K562 (cell line): ENCODE measurements around the gene RYR1. TPM values are rescaled to one million over a fixed set of nuclear protein-coding genes. Genes with fewer than 3 reads are reported as not detected.
A peak's percentile ranks its signal among the peaks of the same experiment; 100 is the strongest.

ENCODE experiments used
- ATAC-seq: fragments of 200-7000 bp; cut with Tn5 transposase; 3 replicates; pipeline ENCODE4 v1.9.1; 2020; ENCODE audit warnings: moderate library complexity
- BruUV-seq: library from RNA; stranded (reverse); fragments of 400-500 nt; replicated peaks from 2 replicates; lab custom pipeline; 2021; lab: Mats Ljungman, UMichigan
- CTCF ChIA-PET: fragments of 300-600 bp; formaldehyde crosslinking; extraction: SDS; loops from one replicate; lab custom pipeline; 2021; ENCODE audit warnings: low intra/inter-chr PET ratio; lab: Yijun Ruan, JAX
- POLR2A ChIA-PET: fragments of 300-600, 350-650 bp; sonication (Branson Sonifier 250); formaldehyde crosslinking; extraction: SDS; loops from one replicate; lab custom pipeline; 2021; ENCODE audit warnings: antibody characterized with exemption, inconsistent platforms; lab: Yijun Ruan, JAX
- DNase-seq, 4 experiments: peaks; one replicate each; pipeline versions ENCODE4 v3.0.0 to v3.0.0-alpha.2; 2011 to 2018; ENCODE audit warnings: low spot score in 3 of 4, mixed read lengths in 3 of 4; ENCODE audit errors: extremely low read depth in 1 of 4
- FAIRE-seq: peaks from 2 replicates; lab custom pipeline; 2011; peaks lifted over from hg19 to GRCh38; lab: Jason Lieb, UNC
- H2AFZ ChIP-seq: 2 replicates; pipeline ENCODE4 v1.6.0; 2011; ENCODE audit warnings: low read depth, low read length, control low read depth, inconsistent platforms
- H3K27ac ChIP-seq: fragments of 200-600 bp; 3 replicates; pipeline ENCODE4 v1.8.0; 2011; ENCODE audit warnings: low read depth, mild to moderate bottlenecking, control low read depth, inconsistent platforms, low read length, moderate library complexity, mixed read lengths; ENCODE audit errors: extremely low read depth
- H3K27me3 ChIP-seq, 2 experiments: fragments of 300-600 bp in 1 of 2; 2 replicates in 1 of 2; 3 replicates in 1 of 2; pipeline versions ENCODE4 v1.6.0 to v1.8.0; 2011; ENCODE audit warnings: inconsistent platforms in 2 of 2, low read length in 2 of 2, mild to moderate bottlenecking in 1 of 2, mixed read lengths in 1 of 2, moderate library complexity in 1 of 2; ENCODE audit not compliant: control insufficient read depth in 2 of 2, insufficient read depth in 2 of 2
- H3K36me3 ChIP-seq: fragments of 300-600 bp; 3 replicates; pipeline ENCODE4 v1.8.0; 2011; ENCODE audit warnings: mild to moderate bottlenecking, low read length, inconsistent platforms; ENCODE audit not compliant: control insufficient read depth, insufficient read depth
- H3K4me1 ChIP-seq, 2 experiments: fragments of 200-600 bp in 1 of 2; replicated peaks in 1 of 2; 2 replicates in 1 of 2; 3 replicates in 1 of 2; pipeline versions ENCODE4 v1.5.1 to v1.8.0; 2011; ENCODE audit warnings: inconsistent platforms in 2 of 2, low read length in 2 of 2, mild to moderate bottlenecking in 1 of 2, mixed read lengths in 1 of 2, moderate library complexity in 1 of 2; ENCODE audit not compliant: control insufficient read depth in 2 of 2, insufficient read depth in 2 of 2
- H3K4me2 ChIP-seq: 2 replicates; pipeline ENCODE4 v1.6.1; 2011; ENCODE audit warnings: low read length, control low read depth, inconsistent platforms, mixed read lengths; ENCODE audit not compliant: insufficient read depth
- H3K4me3 ChIP-seq: fragments of 200-600 bp; sonication (generic), shearing (Covaris generic); 2 replicates; pipeline ENCODE4 v1.5.1; 2016; ENCODE audit warnings: control low read depth, inconsistent platforms
- H3K79me2 ChIP-seq: fragments of 200-600 bp; 3 replicates; pipeline ENCODE4 v1.8.0; 2011; ENCODE audit warnings: low read length, inconsistent platforms; ENCODE audit not compliant: control insufficient read depth, insufficient read depth
- H3K9ac ChIP-seq, 2 experiments: 2 replicates each; pipeline versions ENCODE4 v1.6.0 to v1.6.1; 2011; ENCODE audit warnings: low read depth in 2 of 2, low read length in 2 of 2, control low read depth in 1 of 2, inconsistent platforms in 1 of 2, mild to moderate bottlenecking in 1 of 2, mixed read lengths in 1 of 2; ENCODE audit not compliant: insufficient read depth in 1 of 2
- H3K9me1 ChIP-seq: one replicate; pipeline ENCODE4 v1.6.0; 2011; ENCODE audit warnings: inconsistent platforms, mild to moderate bottlenecking, low read length, moderate library complexity; ENCODE audit not compliant: control insufficient read depth, insufficient read depth
- H3K9me3 ChIP-seq: replicated peaks from 2 replicates; pipeline ENCODE4 v1.5.1; 2011; ENCODE audit warnings: low read depth, low read length, inconsistent platforms; ENCODE audit not compliant: control insufficient read depth, insufficient read depth
- H4K20me1 ChIP-seq: replicated peaks from 2 replicates; pipeline ENCODE4 v1.6.1; 2011; ENCODE audit warnings: low read length, inconsistent platforms, mixed read lengths; ENCODE audit not compliant: control insufficient read depth, insufficient read depth
- CREM ChIP-seq: IDR thresholded peaks from 2 replicates; pipeline ENCODE4 v1.6.1; 2014; ENCODE audit warnings: antibody characterized with exemption, low read depth
- FOS ChIP-seq: IDR thresholded peaks from 3 replicates; pipeline ENCODE4 v1.6.1; 2011; ENCODE audit not compliant: insufficient read length; ENCODE audit errors: extremely low read depth
- MLX ChIP-seq, 2 experiments: fragments of 450-650 bp in 1 of 2; sonication (generic) in 1 of 2; formaldehyde crosslinking; conservative IDR thresholded peaks; 2 replicates each; pipeline versions ENCODE4 v1.4.0 to v1.8.1; 2020 to 2022; ENCODE audit warnings: mild to moderate bottlenecking in 1 of 2, missing genetic modification reagents in 1 of 2
- POLR2A ChIP-seq: fragments of 450-650 bp; conservative IDR thresholded peaks from 2 replicates; pipeline ENCODE4 v1.6.1; 2016
- RBM14 ChIP-seq: fragments of 200-400 bp; formaldehyde crosslinking; IDR thresholded peaks from 2 replicates; pipeline ENCODE4 v1.6.1; 2018; ENCODE audit warnings: low read depth, mild to moderate bottlenecking, low read length, moderate library complexity, borderline replicate concordance; ENCODE audit not compliant: insufficient read depth
- ZBTB33 ChIP-seq: sonication (generic); formaldehyde crosslinking; IDR thresholded peaks from 2 replicates; pipeline ENCODE4 v1.8.1; 2023; ENCODE audit warnings: mild to moderate bottlenecking, missing genetic modification reagents
- WGBS: fragments of 100-300 bp; shearing (Covaris generic); methylation state at CpG from one replicate; pipeline ENCODE4 v1.1.6; 2016; ENCODE audit warnings: low coverage, mixed read lengths; ENCODE audit not compliant: insufficient coverage; ENCODE audit errors: missing lambda C conversion rate; 5-methylcytosine and 5-hydroxymethylcytosine counted together
- in situ Hi-C: fragments of 300-500 bp; cut with MboI; formaldehyde crosslinking; loops from 4 replicates; pipeline ENCODE4 v1.15.0; 2018; ENCODE audit warnings: inconsistent platforms, mixed read lengths
- intact Hi-C: fragments of 100-400 bp; cut with micrococcal nuclease; formaldehyde crosslinking; loops from 2 replicates; pipeline ENCODE4 v1.14.2; 2022
- polyA plus RNA-seq, 8 experiments: library from polyadenylated mRNA; depleted of rRNA in 4 of 8; stranded (reverse) in 5 of 8; unstranded in 3 of 8; fragments of >200 nt; fragmentation: Nextera tagmentation in 2 of 8; fragmentation: Illumina TruSeq in 1 of 8; extraction: Ambion mirVana in 2 of 8; extraction: Trizol in 1 of 8; gene quantifications; 2 replicates each; pipeline versions ENCODE4 v1.2.1 to v1.2.3, GENCODE V29; 2011 to 2014; ENCODE audit warnings: inconsistent platforms in 1 of 8, missing spikeins in 1 of 8
- total RNA-seq, 7 experiments: library from RNA; depleted of rRNA in 6 of 7; stranded (reverse); fragments of >200 nt in 6 of 7; fragmentation: Illumina TruSeq in 2 of 7; extraction: Trizol in 2 of 7; gene quantifications; 2 replicates each; pipeline versions ENCODE4 v1.2.1 to v1.2.3, GENCODE V29; 2011 to 2021; ENCODE audit warnings: low replicate concordance in 1 of 7

Gene RYR1
- total and polyA plus RNA-seq, 9 of the 15 experiments (the other 6 are each of a cell fraction or from before 2014, with no cell fraction given): 0.11 to 7.4 (median 3.7) TPM

- no peaks in the 10 kb centered on the region for H3K36me3 ChIP-seq
- H3K79me2 ChIP-seq: no peaks in the 10 kb centered on the region
- DNase-seq (no peak), ATAC-seq (no peak)
- no peak for TF ChIP-seq FOS
- TF ChIP-seq CREM: 0 out of 2 replicates have a peak, but pooled peaks have one; percentile 18
- no peak for TF ChIP-seq RBM14
- peak; percentile 57; the same call in 1 of the 2 replicates for TF ChIP-seq ZBTB33 (CRISPR knock-in tag)
- TF ChIP-seq MLX (CRISPR knock-in tag; conservative IDR thresholded peaks at IDR 0.05): no peak
- TF ChIP-seq POLR2A: no peak
- TF ChIP-seq, all 486 proteins: peak for 2
- WGBS: 76% methylated on average over 19 of the region's 24 CpGs
- CTCF ChIA-PET: no interaction called here
- POLR2A ChIA-PET: interaction anchor here (0.6 kb wide), 1 partner anchor 810 kb away, joined by 3 read pairs; no protein-coding TSS in a partner anchor
- H3K9ac ChIP-seq: no peak overlapping the region; a peak in 1 of 4 replicates
- H4K20me1 ChIP-seq: no peaks in the 10 kb centered on the region
- no peak overlapping the region for H3K27ac ChIP-seq
- no peak overlapping the region for H3K4me3 ChIP-seq
- in situ Hi-C loops: loop anchor here (10.0 kb wide), 1 partner anchor 397 kb away; no protein-coding TSS in a partner anchor
- no peaks in the 10 kb centered on the region for H3K9me3 ChIP-seq
- intact Hi-C loops: no loop called here
- H3K9me1 ChIP-seq: peaks cover 3% of the 10 kb centered on the region
- no peaks in the 10 kb centered on the region for H3K27me3 ChIP-seq
- H2AFZ ChIP-seq: peak overlapping the region; percentile 82
- H3K4me1 ChIP-seq: peaks cover 5 to 22% of the 10 kb centered on the region in 2 experiments; a peak in 4 of 5 replicates
- FAIRE-seq: no peak
- no TSS peak for BruUV-seq
- H3K4me2 ChIP-seq: peak overlapping the region; percentile 56
These were observed 94.8 kb downstream of the RYR1 start for GRCh38 chr19:38528213-38528755.
